A549 treated with Mapracorat at 1 μM for 4 hours (cell line): ENCODE results near the gene NFKBIA. TPM values are rescaled to one million over a fixed set of nuclear protein-coding genes. Genes with fewer than 3 reads are reported as not detected.

ENCODE experiments used
- total RNA-seq: library from RNA; stranded (reverse); fragments of 200-300 nt; extraction: Qiagen RNA extraction; gene quantifications from 5 replicates; pipeline ENCODE4 v1.2.3, GENCODE V29; 2022

The NFKBIA gene
- 171 to 225 TPM (median 212 TPM) in 5 replicates for total RNA-seq

DNA sequence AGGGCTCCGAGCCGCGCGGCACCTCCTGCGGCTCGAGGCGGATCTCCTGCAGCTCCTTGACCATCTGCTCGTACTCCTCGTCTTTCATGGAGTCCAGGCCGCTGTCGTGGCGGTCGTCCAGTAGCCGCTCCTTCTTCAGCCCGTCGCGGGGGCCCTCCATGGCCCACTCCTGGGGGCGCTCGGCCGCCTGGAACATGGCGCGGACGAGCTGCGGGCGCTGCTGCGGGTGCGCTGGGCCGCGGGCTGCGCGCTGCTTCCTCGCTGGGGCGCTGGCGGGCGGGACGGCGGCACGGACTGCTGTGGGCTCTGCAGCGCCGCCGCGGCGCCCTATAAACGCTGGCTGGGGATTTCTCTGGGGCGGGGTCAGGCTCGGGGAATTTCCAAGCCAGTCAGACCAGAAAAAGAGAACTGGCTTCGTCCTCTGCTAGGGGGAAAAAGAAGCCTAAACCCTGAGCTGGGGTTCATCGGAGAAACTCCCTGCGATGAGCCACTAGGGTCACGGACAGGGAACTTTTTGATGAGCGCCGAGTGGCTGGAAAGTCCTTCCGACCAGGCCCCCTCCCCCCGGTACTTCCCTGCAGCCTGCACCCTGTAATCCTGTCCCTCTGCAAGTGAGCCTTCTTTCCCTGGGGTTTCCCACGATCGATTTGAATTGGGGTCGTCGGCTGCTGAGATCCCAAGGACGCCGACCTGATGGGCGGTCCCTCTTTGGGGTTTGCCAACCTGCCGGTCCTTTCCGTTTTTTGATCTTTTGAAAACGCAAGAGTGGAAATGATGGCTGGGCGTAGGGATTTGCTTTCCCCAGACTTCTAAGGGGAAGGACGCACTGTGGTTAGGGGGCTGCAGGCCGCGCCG lies at the start of gene NFKBIA:
Gene NFKBIA, minus strand, starts transcription at position 301 of the 855 bp plus-strand sequence. Its CDS starts 105 bp downstream, at position 196.

Other genes starting within 250 kb of the NFKBIA start
- 270 to 317 TPM (median 276 TPM) in 5 replicates for gene PSMA6, start 112.4 kb downstream of the NFKBIA start, total RNA-seq
- gene INSM2, start 129.4 kb upstream of the NFKBIA start, total RNA-seq = 0.06 to 0.12 TPM (median 0.08 TPM) in 3 of 5 replicates, not detected in the others